ENCODE results near the gene THAP6. TPM values are rescaled to one million over a fixed set of nuclear protein-coding genes. Genes with fewer than 3 reads are reported as not detected.
"Not testable (repeated sequence)": the region's sequence is repeated elsewhere in the genome, so short reads cannot be mapped to it uniquely, and the experiment has no call there.

The THAP6 gene
- total RNA-seq, 1 experiment from 2014 or later, result 11.7 TPM

DNA sequence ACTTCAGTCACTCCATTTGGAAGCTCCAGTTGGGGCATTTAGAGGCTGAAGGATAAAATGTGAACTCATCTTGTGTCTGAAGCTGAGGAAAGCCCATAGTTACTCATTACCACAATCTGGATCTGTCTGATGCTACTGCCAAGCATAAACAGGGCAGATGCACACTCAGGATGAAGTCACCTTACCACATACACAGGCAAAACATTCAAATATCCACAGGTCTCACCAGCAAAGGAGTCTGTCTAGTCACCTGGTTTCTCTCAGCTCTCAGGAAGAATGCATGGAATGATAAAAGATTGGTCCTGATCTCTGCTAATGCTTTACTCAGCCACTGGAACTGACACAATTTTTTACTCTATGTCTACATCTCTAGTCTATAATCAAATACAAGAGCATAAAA lies 28.6 kb downstream of the THAP6 start:
- no peaks in the 10 kb centered on the region for H3K9me3 Mint-ChIP-seq
- Histone ChIP-seq H3K56ac (ENCODE audit: insufficient read length, low read depth, low read length) (no peak overlapping the region), H3K27me3 (ENCODE audit: insufficient read depth, low read length) (no peaks in the 10 kb centered on the region), H2BK12ac (ENCODE audit: insufficient read length, low read depth, low read length) (no peak overlapping the region), H3K18ac (ENCODE audit: insufficient read length, low read depth, low read length) (no peak overlapping the region), H2AFZ (ENCODE audit: low read length) (no peak overlapping the region), H3K79me2 (ENCODE audit: insufficient read depth, low read length) (no peaks in the 10 kb centered on the region), H3K14ac (ENCODE audit: insufficient read depth, low read length) (no peak overlapping the region), H3K23ac (ENCODE audit: insufficient read length, low read depth, low read length) (no peak overlapping the region), H3K27ac (ENCODE audit: insufficient read length, low read depth, low read length) (no peak overlapping the region), H3K23me2 (ENCODE audit: insufficient read length, low read depth, low read length, poor library complexity, severe bottlenecking) (no peaks in the 10 kb centered on the region), H2BK15ac (ENCODE audit: low read depth, low read length) (no peak overlapping the region), H4K5ac (ENCODE audit: insufficient read length, low read depth, low read length) (no peak overlapping the region), H3K9me3 (ENCODE audit: control insufficient read depth, low read depth, low read length) (no peaks in the 10 kb centered on the region), H3K9ac (ENCODE audit: extremely low read depth, insufficient read length, low read length) (no peak overlapping the region), H2BK120ac (ENCODE audit: low read depth, low read length, poor library complexity, severe bottlenecking) (no peak overlapping the region), H4K20me1 (ENCODE audit: control insufficient read depth, insufficient read depth, insufficient read length) (no peaks in the 10 kb centered on the region), H3K4me1 (ENCODE audit: insufficient read depth, low read length) (no peaks in the 10 kb centered on the region), H3K4me2 (ENCODE audit: insufficient read depth, insufficient read length, low read length) (no peak overlapping the region), H3K79me1 (ENCODE audit: insufficient read depth, low read depth, low read length, poor library complexity, severe bottlenecking) (no peaks in the 10 kb centered on the region), H3K4ac (ENCODE audit: low read depth, low read length) (no peak overlapping the region), H2BK5ac (ENCODE audit: insufficient read length, low read length) (no peak overlapping the region), H3T11ph (ENCODE audit: low read length) (no peak overlapping the region), H4K91ac (ENCODE audit: insufficient read length, low read depth, low read length) (no peak overlapping the region), H2BK20ac (ENCODE audit: low read depth, low read length, poor library complexity, severe bottlenecking) (no peak overlapping the region), H2AK5ac (ENCODE audit: insufficient read length, low read length) (no peak overlapping the region), H4K8ac (replicated peaks; ENCODE audit: insufficient read length, low read depth, low read length) (no peak overlapping the region)
- H3K4me3 Mint-ChIP-seq, result no peak overlapping the region
- H3K4me1 Mint-ChIP-seq, result no peaks in the 10 kb centered on the region
- TF ChIP-seq, protein P1, sequence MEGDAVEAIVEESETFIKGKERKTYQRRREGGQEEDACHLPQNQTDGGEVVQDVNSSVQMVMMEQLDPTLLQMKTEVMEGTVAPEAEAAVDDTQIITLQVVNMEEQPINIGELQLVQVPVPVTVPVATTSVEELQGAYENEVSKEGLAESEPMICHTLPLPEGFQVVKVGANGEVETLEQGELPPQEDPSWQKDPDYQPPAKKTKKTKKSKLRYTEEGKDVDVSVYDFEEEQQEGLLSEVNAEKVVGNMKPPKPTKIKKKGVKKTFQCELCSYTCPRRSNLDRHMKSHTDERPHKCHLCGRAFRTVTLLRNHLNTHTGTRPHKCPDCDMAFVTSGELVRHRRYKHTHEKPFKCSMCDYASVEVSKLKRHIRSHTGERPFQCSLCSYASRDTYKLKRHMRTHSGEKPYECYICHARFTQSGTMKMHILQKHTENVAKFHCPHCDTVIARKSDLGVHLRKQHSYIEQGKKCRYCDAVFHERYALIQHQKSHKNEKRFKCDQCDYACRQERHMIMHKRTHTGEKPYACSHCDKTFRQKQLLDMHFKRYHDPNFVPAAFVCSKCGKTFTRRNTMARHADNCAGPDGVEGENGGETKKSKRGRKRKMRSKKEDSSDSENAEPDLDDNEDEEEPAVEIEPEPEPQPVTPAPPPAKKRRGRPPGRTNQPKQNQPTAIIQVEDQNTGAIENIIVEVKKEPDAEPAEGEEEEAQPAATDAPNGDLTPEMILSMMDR (conservative IDR thresholded peaks at IDR 0.05), result no peak
- H3K27ac Mint-ChIP-seq, result no peak overlapping the region
- no peaks in the 10 kb centered on the region for H3K27me3 Mint-ChIP-seq (ENCODE audit: low read depth)
- peaks cover 0 to 4% (median 0%) of the 10 kb centered on the region in 3 experiments; a peak in 1 of 7 replicates for H3K36me3 Mint-ChIP-seq (ENCODE audit: insufficient read depth in 1 of 3, low read depth in 3 of 3)
- DNase-seq, result no peak

DNA sequence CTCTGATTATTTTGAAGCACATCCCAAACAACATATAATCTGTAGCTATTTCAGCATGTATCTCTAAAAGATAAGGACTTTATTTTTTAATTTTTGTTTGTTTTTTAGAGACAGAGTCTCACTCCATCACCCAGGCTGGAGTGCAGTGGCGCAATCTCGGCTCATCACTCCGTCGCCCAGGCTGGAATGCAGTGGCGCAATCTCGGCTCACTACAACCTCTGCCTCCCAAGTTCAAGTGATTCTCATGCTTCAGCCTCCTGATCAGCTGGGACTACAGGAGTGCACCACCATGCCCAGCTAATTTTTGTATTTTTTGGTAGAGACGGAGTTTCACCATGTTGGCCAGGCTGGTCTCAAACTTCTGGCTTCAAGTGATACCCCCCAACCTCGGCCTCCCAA lies 29.9 kb downstream of the THAP6 start:
- H3K27ac ChIP-seq (ENCODE audit: insufficient read length, low read depth, low read length); DNase-seq; H3K23me2 ChIP-seq (ENCODE audit: insufficient read length, low read depth, low read length, poor library complexity, severe bottlenecking); H3K4me1 ChIP-seq (ENCODE audit: insufficient read depth, low read length); H3K4me3 Mint-ChIP-seq; H4K8ac ChIP-seq (replicated peaks; ENCODE audit: insufficient read length, low read depth, low read length); H3K56ac ChIP-seq (ENCODE audit: insufficient read length, low read depth, low read length); H3K27me3 Mint-ChIP-seq (ENCODE audit: low read depth); H3K9ac ChIP-seq (ENCODE audit: extremely low read depth, insufficient read length, low read length); H2BK20ac ChIP-seq (ENCODE audit: low read depth, low read length, poor library complexity, severe bottlenecking); H3K9me3 ChIP-seq (ENCODE audit: control insufficient read depth, low read depth, low read length); H3K79me1 ChIP-seq (ENCODE audit: insufficient read depth, low read depth, low read length, poor library complexity, severe bottlenecking); H3K23ac ChIP-seq (ENCODE audit: insufficient read length, low read depth, low read length); H3K4ac ChIP-seq (ENCODE audit: low read depth, low read length); H3K4me1 Mint-ChIP-seq; H2BK12ac ChIP-seq (ENCODE audit: insufficient read length, low read depth, low read length); H3K36me3 Mint-ChIP-seq (ENCODE audit: insufficient read depth in 1 of 3, low read depth in 3 of 3); H4K5ac ChIP-seq (ENCODE audit: insufficient read length, low read depth, low read length); H2BK120ac ChIP-seq (ENCODE audit: low read depth, low read length, poor library complexity, severe bottlenecking); H3K27me3 ChIP-seq (ENCODE audit: insufficient read depth, low read length); H2BK5ac ChIP-seq (ENCODE audit: insufficient read length, low read length); H3K4me2 ChIP-seq (ENCODE audit: insufficient read depth, insufficient read length, low read length); H3K18ac ChIP-seq (ENCODE audit: insufficient read length, low read depth, low read length); H2BK15ac ChIP-seq (ENCODE audit: low read depth, low read length); H2AFZ ChIP-seq (ENCODE audit: low read length); H3K9me3 Mint-ChIP-seq; H3K79me2 ChIP-seq (ENCODE audit: insufficient read depth, low read length); H3K27ac Mint-ChIP-seq; H3K14ac ChIP-seq (ENCODE audit: insufficient read depth, low read length); H2AK5ac ChIP-seq (ENCODE audit: insufficient read length, low read length); H4K20me1 ChIP-seq (ENCODE audit: control insufficient read depth, insufficient read depth, insufficient read length); H3T11ph ChIP-seq (ENCODE audit: low read length); H4K91ac ChIP-seq (ENCODE audit: insufficient read length, low read depth, low read length): not testable (repeated sequence)
- no CpG with 5 or more reads among the region's 8 CpGs for WGBS (ENCODE audit: extremely low coverage, insufficient read length, low lambda C conversion rate)
